Adipocyte (in vitro differentiated cells): ENCODE measurements around the gene CAPRIN1.
A peak's percentile ranks its signal among the peaks of the same experiment; 100 is the strongest.

Source experiments
- DNase-seq: peaks from one replicate; pipeline ENCODE4 v3.0.0-alpha.2; 2015; ENCODE audit warnings: low read depth
- H3K27me3 ChIP-seq: replicated peaks from 2 replicates; pipeline ENCODE4 v1.7.0; 2013; ENCODE audit warnings: mild to moderate bottlenecking, low read length, moderate library complexity; ENCODE audit not compliant: control insufficient read depth, insufficient read depth
- H3K36me3 ChIP-seq: 2 replicates; pipeline ENCODE4 v1.7.0; 2013; ENCODE audit warnings: low read length, mild to moderate bottlenecking, moderate library complexity; ENCODE audit not compliant: control insufficient read depth, insufficient read depth, severe bottlenecking
- H3K4me1 ChIP-seq: 2 replicates; pipeline ENCODE4 v1.7.0; 2013; ENCODE audit warnings: mild to moderate bottlenecking, low read length, moderate library complexity; ENCODE audit not compliant: control insufficient read depth, insufficient read depth
- H3K4me3 ChIP-seq: 2 replicates; pipeline ENCODE4 v1.7.0; 2013; ENCODE audit warnings: mild to moderate bottlenecking, low read length, moderate library complexity
- H3K9ac ChIP-seq: 2 replicates; pipeline ENCODE4 v1.7.0; 2013; ENCODE audit warnings: mild to moderate bottlenecking, low read length, moderate library complexity
- H3K9me3 ChIP-seq: 2 replicates; pipeline ENCODE4 v1.7.0; 2013; ENCODE audit warnings: mild to moderate bottlenecking, low read length, moderate library complexity; ENCODE audit not compliant: control insufficient read depth

The CAPRIN1 gene

DNA sequence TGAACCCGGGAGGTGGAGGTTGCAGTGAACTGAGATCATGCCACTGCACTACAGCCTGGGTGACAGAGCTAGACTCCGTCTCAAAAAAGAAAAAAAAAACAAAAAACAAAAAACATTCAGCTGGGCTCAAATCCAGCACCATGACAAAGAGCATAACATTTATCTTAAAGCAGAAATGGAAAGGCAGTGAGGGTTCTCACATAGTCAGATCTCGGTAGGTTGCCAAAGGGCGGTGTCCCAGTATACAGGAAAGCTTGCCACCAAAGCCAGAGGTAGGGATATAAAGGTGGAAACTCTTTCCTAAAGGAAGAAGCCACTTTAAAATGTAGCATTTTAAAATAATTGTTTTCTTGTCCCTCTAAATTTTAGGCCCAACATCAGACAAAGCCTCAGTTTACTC is 22.4 kb upstream of the CAPRIN1 start:
- H3K9ac ChIP-seq: no peak overlapping the region
- peaks cover 3% of the 10 kb centered on the region for H3K9me3 ChIP-seq
- H3K27me3 ChIP-seq: no peaks in the 10 kb centered on the region
- peaks cover 9% of the 10 kb centered on the region for H3K4me1 ChIP-seq
- H3K36me3 ChIP-seq: no peaks in the 10 kb centered on the region
- no peak for DNase-seq
- no peak overlapping the region for H3K4me3 ChIP-seq

DNA sequence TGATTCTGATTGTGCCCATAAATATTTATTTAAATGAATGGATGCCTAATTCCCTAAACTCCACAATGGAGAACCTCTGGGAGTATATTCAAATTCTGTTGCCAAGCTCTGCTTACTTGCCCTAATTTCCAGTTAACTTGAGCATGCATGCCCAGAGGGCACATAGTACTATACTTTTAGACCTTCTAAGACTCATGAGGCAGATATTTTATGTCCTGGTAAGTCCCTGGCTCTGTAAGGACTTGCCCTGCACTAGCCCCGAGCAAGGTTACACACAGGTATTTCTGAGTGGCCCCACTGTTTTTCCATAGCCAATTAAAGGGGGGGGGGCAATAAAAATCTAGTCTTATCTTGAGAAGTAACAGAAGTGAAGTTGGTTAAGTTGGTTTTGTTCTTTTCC is 21.1 kb upstream of the CAPRIN1 start:
- Histone ChIP-seq H3K4me3 (no peak overlapping the region), H3K27me3 (no peaks in the 10 kb centered on the region), H3K9ac (no peak overlapping the region), H3K4me1 (peaks cover 9% of the 10 kb centered on the region), H3K9me3 (peaks cover 3% of the 10 kb centered on the region), H3K36me3 (no peaks in the 10 kb centered on the region)
- DNase-seq: peak; percentile 46

DNA sequence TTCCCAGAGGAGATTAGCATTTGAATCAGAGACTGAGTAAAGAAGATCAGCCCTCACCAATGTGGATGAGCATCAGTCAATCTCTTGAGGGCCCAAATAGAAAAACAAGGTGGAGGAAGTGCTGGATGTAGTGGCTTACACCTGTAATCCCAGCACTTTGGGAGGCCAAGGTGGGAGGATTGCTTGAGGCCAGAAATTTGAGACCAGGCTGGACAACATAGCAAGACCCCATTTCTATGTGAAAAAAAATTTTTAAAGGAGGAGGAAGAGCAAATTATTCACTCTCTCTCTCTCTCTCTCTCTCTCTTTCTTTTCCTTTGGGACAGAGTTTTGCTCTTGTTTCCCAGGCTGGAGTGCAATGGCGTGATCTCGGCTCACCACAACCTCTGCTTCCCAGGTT is 18.1 kb upstream of the CAPRIN1 start:
- DNase-seq: no peak
- Histone ChIP-seq H3K4me3 (no peak overlapping the region), H3K9me3 (peaks cover 3% of the 10 kb centered on the region), H3K9ac (no peak overlapping the region), H3K27me3 (no peaks in the 10 kb centered on the region), H3K36me3 (no peaks in the 10 kb centered on the region), H3K4me1 (peaks cover 10% of the 10 kb centered on the region)

DNA sequence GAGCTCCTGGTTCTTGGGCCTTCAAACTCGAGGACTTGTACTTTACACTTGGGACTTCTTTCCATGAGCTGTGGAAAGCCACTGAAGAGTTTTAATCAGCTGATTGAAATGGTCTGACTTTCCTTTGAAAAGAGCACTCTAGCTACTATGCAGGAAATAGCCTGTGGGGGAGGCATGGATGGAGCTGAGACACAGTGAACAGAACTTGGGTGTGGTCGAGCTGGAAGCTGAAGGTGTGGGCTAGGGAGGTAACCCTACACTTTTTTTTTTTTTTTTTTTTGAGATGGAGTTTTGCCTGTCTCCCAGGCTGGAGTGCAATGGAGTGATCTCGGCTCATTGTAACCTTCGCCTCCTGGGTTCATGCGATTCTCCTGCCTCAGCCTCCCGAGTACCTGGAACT is 17.5 kb upstream of the CAPRIN1 start:
- H3K9me3 ChIP-seq: peaks cover 3% of the 10 kb centered on the region
- H3K27me3 ChIP-seq: no peaks in the 10 kb centered on the region
- H3K9ac ChIP-seq: no peak overlapping the region
- no peak overlapping the region for H3K4me3 ChIP-seq
- peaks cover 9% of the 10 kb centered on the region for H3K4me1 ChIP-seq
- no peak for DNase-seq
- no peaks in the 10 kb centered on the region for H3K36me3 ChIP-seq

DNA sequence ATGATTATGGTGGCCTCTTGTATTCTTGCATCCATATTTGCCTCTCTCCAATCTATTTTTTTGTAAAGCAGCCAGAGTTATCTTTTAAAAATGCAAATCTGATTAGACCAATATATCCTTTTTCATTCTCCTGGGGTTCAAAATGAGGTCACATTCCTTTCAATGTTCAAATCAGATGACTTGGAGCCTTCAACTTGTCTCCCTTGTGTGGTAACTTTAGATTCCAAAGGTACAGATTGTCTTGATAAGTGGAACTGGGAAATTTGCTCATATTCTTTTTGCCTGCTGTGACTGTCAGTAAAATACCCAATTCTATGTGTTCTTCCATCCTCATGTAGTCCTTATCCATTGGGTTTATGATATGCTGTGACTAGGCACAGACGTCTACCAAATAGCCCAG is 15.1 kb upstream of the CAPRIN1 start:
- H3K36me3 ChIP-seq: no peaks in the 10 kb centered on the region
- H3K9me3 ChIP-seq: peaks cover 3% of the 10 kb centered on the region
- H3K4me1 ChIP-seq: peaks cover 6% of the 10 kb centered on the region
- peak; percentile 54 for DNase-seq
- H3K27me3 ChIP-seq: no peaks in the 10 kb centered on the region
- no peak overlapping the region for H3K4me3 ChIP-seq
- no peak overlapping the region for H3K9ac ChIP-seq

DNA sequence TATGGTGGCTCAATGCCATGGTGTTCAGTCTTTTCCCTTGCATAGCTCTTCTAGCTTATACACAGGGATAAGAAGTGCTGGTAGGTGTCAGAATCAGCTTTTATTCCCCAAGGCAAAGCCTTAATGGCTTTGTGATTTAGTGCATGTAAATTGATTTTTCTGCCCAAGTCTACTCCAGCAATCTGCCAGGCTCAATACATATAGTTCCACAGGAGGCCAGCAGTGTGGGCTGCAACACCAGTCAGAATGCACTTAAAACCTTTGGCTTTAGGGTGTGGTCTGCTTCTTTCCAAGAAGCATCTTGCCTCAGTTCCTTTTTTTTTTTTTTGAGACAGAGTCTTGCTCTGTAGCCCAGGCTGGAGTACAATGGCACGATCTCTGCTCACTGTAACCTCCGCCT is 14.5 kb upstream of the CAPRIN1 start:
- no peaks in the 10 kb centered on the region for H3K27me3 ChIP-seq
- peaks cover 6% of the 10 kb centered on the region for H3K4me1 ChIP-seq
- no peak overlapping the region for H3K9ac ChIP-seq
- peaks cover 3% of the 10 kb centered on the region for H3K9me3 ChIP-seq
- H3K36me3 ChIP-seq: no peaks in the 10 kb centered on the region
- DNase-seq: no peak
- no peak overlapping the region for H3K4me3 ChIP-seq

DNA sequence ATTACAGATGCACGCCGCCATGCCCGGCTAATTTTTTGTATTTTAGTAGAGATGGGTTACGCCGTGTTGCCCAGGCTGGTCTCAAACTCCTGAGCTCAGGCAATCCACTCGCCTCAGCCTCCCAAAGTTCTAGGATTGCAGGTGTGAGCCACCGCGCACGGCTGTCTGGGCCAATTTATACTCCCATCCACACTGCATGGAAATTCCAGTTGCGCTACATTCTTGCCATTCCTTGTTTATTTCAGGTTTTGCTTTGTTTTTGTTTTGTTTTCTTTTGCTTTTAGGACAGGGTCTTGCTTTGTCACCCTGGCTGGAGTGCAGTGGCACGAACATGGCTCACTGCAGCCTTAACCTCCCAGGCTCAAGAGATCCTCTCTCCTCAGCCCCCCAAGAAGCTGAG is 11.0 kb upstream of the CAPRIN1 start:
- Histone ChIP-seq H3K4me1 (peaks cover 14% of the 10 kb centered on the region), H3K9me3 (no peaks in the 10 kb centered on the region), H3K9ac (no peak overlapping the region), H3K36me3 (no peaks in the 10 kb centered on the region), H3K4me3 (no peak overlapping the region), H3K27me3 (no peaks in the 10 kb centered on the region)
- no peak for DNase-seq

DNA sequence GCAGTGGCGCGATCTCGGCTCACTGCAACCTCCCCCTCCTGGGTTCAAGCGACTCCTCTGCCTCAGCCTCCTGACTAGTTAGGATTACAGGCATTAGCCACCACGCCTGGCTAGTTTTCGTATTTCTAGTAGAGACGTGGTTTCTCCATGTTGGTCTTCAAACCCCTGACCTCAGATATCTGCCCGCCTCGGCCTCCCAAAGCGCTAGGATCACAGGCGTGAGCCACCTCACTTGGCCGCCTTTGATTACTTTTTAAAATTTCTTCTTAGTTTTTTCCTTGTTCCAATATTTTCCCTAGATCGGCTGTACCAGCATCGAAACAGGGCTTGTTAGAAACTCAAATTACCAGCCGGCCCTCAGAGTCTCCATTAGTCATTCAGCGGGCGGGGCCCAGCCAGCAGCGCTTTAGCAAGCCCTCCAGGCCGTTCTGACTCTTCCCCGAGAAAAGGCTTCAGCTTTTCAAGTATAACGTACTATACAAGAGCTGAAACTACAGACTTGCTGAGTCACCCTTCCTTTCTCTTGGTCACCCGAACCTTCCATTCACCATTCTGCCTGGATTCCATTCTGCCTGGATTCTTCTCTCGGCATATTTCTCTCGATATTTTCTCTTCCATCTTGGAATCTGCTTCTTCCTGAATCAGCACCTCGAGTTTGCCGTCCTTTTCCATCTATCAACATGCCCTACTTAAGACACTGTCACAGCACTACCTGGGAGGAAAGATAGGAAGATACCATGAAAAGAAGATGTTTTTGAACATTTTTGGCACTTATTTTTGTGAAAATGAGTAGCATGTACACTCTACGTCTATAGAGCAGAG is 6.7 kb upstream of the CAPRIN1 start:
- H3K9me3 ChIP-seq: no peaks in the 10 kb centered on the region
- peak overlapping the region; percentile 69 for H3K9ac ChIP-seq
- H3K4me1 ChIP-seq: peaks cover 15% of the 10 kb centered on the region
- peak; percentile 91 for DNase-seq
- peak overlapping the region; percentile 34 for H3K4me3 ChIP-seq
- H3K27me3 ChIP-seq: no peaks in the 10 kb centered on the region
- no peaks in the 10 kb centered on the region for H3K36me3 ChIP-seq

DNA sequence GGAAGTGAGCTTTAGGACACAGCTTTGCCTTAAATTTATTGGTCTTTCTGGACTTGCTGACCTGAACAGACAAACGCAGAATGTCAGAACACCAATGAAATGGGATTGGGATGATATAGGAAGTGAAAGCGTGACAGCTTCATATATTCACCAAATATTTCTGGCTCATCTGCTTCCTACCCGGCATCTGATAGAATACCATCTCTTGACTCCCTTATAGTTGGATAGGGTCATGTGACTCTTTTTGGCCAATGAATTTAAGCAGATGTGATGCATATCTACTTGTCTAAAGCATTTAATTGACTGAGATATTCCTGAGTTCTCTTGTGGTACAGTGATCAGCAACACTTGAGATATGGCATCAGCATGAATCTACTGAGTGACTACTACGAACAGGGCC is 2.5 kb upstream of the CAPRIN1 start:
- Histone ChIP-seq H3K9me3 (no peaks in the 10 kb centered on the region), H3K36me3 (no peaks in the 10 kb centered on the region), H3K9ac (no peak overlapping the region), H3K4me3 (no peak overlapping the region), H3K27me3 (no peaks in the 10 kb centered on the region), H3K4me1 (peaks cover 26% of the 10 kb centered on the region)
- DNase-seq: no peak

DNA sequence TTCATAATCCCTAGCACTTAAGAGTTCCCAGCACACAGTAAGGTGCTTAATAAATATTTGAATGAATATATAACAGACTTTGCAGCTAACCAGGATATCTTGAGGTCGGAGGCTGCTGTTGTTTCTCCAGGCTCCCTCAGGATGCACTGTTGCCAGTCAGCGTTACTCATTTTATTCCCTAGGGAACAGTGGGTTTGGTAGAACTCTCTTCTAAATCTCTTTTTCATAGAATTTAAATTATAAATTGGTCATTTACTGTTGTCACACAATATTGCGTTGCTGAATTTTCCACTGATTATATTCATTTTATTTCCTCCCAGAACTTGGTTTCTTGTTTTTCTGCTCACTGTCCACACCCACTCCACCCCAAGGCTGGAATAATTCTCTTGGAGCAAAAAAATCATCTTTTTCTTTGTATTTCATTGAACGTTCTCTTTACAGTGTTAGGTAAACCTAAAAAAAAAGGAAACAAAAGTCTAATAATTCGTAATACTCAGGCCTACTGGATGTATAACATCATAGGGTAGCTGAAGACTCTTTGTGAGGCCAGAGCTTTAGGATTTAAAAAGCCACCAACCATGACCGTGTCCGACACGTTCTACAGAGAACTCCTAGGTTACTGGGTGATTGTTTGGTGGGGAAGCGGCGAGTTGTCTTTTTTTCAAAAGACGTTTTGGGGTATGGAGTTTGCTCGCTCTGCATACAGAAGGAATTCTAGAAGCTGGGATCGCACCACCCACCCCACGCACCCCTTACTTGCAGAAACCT is 766 bp upstream of the CAPRIN1 start:
- Histone ChIP-seq H3K4me3 (peak overlapping the region; percentile 96), H3K27me3 (no peaks in the 10 kb centered on the region), H3K9ac (peak overlapping the region; percentile 99), H3K9me3 (no peaks in the 10 kb centered on the region), H3K36me3 (peaks cover 12% of the 10 kb centered on the region), H3K4me1 (peaks cover 31% of the 10 kb centered on the region)
- DNase-seq: peak; percentile 80

DNA sequence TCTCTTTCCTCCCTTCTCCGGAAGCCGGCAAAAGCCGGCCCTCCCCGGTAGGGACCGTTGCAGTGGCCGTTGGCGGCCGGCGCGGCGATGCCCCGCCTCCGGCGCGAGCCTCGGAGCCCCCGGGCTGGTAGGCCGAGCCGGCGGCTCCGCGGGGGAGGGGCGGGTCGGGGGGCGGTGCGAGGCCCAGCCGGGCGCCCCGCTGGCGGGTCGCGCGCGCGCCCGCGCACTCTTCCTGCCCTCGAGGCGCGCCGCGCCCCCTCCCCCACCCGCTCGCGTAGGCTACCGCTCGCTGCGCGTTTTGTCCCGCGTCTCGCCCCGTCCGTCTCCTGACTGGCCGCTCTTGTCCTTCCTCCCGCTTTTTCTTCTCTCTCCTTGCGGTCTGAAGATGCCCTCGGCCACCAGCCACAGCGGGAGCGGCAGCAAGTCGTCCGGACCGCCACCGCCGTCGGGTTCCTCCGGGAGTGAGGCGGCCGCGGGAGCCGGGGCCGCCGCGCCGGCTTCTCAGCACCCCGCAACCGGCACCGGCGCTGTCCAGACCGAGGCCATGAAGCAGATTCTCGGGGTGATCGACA is 591 bp downstream of the CAPRIN1 start:
- DNase-seq: peak; percentile 95
- H3K27me3 ChIP-seq: no peaks in the 10 kb centered on the region
- H3K4me3 ChIP-seq: peak overlapping the region; percentile 96
- peak overlapping the region; percentile 99 for H3K9ac ChIP-seq
- no peaks in the 10 kb centered on the region for H3K9me3 ChIP-seq
- H3K36me3 ChIP-seq: peaks cover 16% of the 10 kb centered on the region
- peaks cover 44% of the 10 kb centered on the region for H3K4me1 ChIP-seq
